GM19452 (cell line): ENCODE results near the gene SPOCK1.

Source experiments
- ATAC-seq: cut with Tn5 transposase; IDR thresholded peaks from one replicate; pipeline ENCODE4 v1.9.1; 2021; ENCODE audit not compliant: unreplicated experiment

The SPOCK1 gene

GRCh38 chr5:137446151-137446550 is 53.0 kb downstream of the SPOCK1 start:
- ATAC-seq, result no peak

- no peak for ATAC-seq
Measured at GRCh38 chr5:137442660-137443059, 56.5 kb downstream of the SPOCK1 start.

DNA sequence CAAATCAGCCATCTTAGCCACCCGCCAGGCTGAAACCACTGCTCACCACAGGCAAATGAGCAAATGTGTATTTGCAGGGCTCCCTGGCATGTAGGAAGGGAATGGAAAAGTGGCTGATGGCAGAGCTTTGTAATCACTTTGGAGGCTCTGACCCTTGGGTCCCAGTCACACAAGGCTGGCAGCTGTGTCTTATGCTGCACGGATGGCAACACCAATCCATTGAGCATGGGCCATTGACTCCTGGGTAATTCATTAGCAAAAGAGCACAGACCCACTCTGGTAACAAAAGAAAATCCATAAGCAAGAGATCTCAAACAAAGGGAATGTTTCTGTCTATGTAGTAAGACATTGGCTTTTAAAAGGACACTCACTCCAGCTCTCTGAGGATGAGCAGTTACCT is 57.6 kb downstream of the SPOCK1 start:
- no peak for ATAC-seq

DNA sequence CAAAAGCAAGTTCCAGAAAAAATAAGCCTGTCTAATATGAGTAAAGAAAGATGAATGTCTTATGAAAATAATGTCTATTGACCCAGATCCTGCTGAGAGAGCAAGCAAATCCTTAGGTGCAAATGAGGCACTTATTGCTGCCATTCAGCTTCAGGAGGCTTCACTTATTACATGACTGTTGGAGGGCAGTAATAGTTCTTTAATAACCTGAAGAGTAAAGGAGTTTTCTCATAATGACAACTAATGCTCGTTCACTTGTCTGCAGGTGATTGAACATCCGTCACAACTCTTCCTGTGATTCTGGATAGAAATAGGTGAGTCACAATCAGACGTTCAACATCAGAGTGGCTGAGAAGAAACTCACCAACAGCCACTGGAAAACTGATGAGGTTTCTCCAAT is 58.3 kb downstream of the SPOCK1 start:
- ATAC-seq, result no peak

GRCh38 chr5:137439645-137440044 is 59.5 kb downstream of the SPOCK1 start:
- ATAC-seq, result no peak

- no peak for ATAC-seq
Measured at GRCh38 chr5:137438932-137439331, 60.2 kb downstream of the SPOCK1 start.

GRCh38 chr5:137437774-137438173 is 61.4 kb downstream of the SPOCK1 start:
- no peak for ATAC-seq

- no peak for ATAC-seq
Measured at GRCh38 chr5:137433539-137433938, 65.6 kb downstream of the SPOCK1 start.

DNA sequence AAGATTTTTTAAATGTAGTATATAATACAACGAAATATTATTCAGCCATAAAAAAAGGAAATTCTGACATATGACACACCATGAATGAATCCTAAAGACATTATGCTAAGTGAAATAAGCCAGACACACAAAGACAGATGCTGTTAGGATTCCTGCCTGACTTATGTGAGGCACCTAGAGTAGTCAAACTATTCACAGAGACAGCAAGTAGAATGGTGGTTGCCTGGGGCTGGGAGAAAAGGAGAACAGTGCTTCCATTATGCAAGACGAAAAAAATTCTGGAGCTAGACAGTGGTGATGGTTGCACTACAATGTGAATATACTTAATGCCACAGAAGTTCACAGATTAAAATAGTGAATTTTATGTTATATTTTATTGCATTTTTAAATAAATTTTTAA is 66.8 kb downstream of the SPOCK1 start:
- ATAC-seq, result no peak

DNA sequence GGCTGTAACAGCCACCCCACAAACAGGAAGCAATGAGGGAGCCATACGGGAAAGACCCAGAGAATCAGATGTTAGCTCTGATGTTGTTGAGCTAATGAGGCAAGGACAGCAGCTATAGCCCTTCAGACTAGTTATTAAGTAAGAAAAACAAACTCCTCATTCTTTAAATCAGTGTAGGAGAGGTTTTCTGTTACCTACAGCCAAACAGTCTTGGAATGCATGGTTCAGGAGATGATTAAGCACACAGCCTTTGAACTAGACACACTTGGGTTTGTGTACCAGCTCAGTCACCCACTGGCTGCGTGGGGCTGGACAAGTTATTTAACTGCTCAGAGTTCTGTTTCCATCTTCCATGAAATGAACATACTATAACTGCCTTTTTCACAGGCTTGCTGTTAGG is 68.1 kb downstream of the SPOCK1 start:
- ATAC-seq, result no peak

DNA sequence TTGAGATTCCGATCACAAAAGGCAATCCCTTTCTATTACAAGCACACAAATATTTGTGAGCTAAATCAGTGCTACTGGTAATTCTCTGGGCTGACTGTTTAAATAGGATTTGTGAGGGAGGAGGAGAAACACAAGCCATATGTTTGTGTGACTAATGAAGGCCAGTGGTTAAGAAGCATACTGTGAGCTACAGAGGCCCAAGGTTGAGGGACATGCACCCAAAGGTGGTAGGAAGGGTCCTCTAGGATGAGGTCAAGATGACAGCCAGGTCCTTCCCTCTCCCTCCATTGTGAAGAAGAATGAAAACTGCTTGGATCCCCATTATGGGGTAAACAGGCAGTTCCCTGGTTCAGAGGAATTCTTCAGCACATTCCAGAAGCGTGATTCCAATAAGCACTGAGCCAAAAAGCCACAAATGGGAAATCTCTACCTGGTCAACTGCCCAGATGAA is 83.9 kb downstream of the SPOCK1 start:
- ATAC-seq, result no peak

- ATAC-seq, result no peak
Measured at GRCh38 chr5:137414112-137414755, 84.9 kb downstream of the SPOCK1 start.

DNA sequence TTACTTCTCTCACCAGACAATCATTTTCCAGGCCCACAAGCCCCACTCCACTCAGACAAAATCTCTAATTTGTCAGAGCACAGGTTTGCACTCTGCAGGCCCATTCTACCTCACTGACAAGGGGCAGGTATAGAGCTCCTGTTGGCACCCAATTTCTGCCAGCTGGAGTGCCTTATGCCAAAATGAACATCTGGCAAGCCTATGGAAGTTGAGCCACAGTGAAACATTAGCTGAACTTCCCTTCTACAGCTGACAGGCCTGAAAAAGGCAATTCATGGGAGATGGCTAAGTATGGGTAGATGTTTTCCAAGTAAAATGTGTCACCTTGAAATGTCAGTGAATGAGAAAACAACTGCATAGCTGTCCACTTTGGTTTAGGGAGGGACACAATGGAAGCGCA is 87.0 kb downstream of the SPOCK1 start:
- no peak for ATAC-seq

DNA sequence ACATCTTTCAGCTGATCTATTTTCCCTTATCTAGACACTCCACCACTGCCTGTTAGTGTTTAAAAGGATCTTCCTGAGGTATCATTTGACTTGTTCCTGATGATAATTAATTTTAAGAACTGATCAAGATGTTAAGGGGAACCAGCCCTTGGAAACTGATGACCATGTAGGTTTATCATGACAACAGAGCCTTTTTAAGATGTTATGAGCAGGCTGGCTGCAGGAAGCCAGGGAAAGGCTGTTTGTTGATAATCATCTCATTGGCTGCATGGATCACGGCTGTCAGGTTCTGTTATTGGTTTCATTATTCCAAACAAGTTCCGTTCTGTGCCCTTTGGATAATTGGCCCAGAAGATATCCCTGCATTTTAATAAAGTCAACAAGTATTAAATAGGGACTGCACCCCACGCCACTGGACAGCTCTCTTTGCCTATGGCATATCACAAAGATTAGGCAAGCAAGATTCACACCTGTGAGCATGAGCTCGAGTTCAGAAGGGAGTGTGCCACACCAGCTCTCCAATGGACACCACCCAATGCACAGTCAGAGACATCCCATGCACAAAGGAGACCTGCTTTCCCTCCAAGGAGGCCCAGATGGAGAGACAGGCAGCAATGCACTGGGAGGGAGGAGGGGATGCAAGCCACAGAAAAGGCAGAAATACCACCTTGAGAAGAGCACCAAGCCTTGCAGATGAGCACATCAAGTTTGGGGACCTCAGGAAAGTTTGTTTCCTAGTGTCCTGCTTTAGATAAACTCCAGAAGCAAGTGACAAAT is 88.7 kb downstream of the SPOCK1 start:
- no peak for ATAC-seq

DNA sequence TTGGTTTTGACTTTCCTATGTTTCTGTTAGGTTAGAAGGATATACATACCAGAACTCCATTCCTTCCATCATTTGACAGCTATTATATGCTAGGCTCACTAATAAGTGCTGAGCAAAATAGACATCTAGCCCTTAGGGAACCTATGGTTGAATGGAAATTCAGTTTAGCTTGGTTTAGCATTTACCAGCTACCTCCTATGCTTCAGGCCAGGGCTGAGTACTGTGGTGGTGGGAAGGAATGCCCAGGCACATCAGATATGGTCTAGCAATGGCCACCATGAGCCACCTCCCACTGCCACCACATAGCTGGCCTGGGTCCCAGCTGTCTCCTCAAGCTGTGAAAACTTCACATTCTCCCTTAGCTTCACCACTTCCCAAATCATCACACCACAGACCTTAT is 89.4 kb downstream of the SPOCK1 start:
- no peak for ATAC-seq

DNA sequence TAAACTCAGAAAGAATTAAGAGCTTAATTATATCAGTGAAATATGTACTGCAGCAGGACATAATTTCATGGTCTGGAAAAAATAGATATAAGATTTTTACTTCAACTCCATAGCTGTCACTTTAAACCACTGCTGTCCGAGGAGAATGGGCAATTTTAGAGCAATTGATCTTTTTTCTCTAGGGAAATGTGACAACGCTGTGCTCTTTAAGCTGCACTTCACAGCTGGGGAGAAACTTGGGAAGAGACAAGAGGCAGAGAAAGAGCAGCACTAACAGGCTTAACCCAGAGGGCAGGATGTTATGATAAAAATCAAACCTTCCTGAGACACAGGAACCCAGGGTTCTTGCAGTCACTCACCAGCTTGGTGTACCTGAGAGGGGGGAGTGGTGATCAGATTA is 92.0 kb downstream of the SPOCK1 start:
- no peak for ATAC-seq

DNA sequence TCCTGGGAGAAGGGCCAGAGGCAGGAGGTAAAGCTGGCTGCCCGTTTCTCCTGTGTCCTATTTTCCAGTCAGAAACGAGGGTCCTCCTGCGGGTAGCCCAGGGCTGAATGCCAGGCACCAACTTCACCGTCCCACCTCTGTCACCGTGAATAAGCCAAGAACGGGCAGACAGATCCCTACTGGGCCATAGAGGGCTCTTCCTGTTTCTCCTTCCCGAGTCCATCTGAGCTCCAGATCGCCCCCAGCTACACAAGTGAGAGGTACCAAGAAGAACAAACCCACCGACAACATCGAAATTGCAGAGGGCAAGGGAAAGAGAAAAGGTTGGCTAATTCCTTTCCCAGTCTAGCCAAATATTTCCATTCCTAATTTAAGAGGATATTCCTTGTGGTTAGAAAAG is 93.7 kb downstream of the SPOCK1 start:
- ATAC-seq, result no peak

DNA sequence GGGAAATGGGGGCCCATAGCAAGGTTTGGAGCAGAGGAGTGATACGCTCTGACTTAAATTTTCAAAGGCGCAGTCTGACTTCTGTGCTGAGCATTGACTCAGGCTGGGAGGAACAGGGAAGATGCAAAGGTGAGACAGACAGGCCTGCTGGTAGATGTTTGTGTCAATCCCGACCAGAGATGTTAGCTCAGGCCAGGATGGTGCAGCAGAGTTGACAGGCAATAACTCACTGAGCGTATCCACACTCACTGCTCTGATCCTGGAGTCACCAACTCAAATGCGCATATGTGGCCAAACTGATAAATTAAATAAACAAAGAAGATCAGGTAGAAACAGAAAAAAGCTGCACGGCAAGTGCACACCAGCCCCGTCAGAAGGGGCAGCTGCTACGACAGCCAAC is 95.3 kb downstream of the SPOCK1 start:
- ATAC-seq, result no peak

DNA sequence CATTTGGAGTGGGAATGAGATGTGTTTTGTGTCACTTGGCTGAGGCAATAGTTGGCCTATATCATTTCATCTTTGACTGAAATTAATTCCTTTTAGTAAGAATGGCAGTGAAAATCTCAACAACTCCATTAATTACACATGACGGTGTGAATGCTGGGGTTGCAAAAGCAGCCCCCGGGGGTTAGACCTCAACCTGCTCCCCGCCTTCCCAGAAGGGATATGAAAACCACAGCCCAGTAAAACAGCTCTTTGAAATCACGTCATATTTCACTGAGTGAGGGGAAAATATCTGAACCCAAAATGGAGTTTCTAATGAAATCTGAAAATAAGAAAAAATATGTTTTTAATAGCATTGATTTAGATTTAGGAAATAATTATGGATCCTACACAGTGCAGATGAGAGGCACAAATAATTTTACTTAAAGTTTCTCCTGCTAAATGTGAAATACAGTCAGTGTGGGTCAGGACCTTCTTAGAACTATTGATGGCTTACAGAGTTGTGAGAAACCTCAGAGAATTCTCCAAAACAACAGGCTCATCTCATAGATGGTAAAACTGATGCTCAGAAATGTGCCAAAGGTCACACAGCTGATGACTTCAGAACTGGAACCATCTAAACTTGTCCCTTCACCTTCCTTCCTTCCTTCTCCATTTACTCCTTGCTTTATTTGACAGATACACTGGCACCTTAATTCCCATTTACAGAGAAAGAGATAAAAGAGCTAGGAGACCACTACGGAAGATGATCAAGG is 96.5 kb downstream of the SPOCK1 start:
- ATAC-seq, result no peak

DNA sequence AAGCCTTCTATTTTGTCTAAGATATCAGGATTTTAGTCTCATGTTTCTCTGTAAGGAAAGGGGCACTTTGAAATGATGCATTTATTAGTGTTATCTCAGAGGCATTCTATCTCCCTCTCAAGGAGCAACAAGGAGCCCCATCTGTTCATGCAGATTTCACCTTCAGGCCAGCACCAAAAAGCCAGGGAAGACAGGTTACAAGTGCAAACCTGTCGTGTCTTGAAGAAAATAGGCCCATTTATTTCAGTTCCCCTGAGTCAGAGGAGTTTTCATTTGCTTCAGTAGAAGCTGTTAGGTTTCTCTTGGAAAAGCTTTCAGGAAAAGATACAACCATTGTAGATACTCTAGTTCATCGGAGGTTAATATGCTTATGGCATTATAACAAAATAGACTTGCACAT is 97.2 kb downstream of the SPOCK1 start:
- no peak for ATAC-seq

GRCh38 chr5:137400571-137400970 is 98.6 kb downstream of the SPOCK1 start:
- ATAC-seq, result no peak

DNA sequence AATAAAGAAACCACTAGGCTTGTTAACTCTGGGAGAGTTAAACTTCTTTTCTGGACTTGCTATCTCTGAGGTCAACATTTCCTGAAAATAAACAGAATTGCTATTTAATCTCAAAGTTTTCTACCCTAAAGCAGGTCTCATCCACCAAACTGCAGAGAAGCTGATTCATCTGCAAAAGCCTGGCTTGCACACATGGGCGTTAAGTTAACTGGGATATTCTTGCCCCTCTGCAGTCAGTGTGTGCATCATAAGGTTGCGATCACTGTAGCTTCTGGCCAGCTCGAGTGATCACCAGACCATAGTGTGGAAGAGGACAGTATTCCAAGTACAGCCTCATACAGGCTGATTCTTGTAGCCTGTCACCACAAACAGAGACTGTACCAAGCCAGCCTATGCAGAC is 99.2 kb downstream of the SPOCK1 start:
- no peak for ATAC-seq
